Stimulated activated CD4-positive, alpha-beta T cell treated with anti-CD3 and anti-CD28 coated beads, Interleukin-1b, Interleukin-23, amount 100 ng/mL, for 24 hours (primary cell): Measurements from ENCODE around the gene LINGO3.

Experiments used
- DNase-seq, 4 experiments: peaks; one replicate each; pipeline ENCODE4 v3.0.0-alpha.2; 2020; ENCODE audit warnings: low read depth in 4 of 4, low spot score in 1 of 4

LINGO3 gene

DNA sequence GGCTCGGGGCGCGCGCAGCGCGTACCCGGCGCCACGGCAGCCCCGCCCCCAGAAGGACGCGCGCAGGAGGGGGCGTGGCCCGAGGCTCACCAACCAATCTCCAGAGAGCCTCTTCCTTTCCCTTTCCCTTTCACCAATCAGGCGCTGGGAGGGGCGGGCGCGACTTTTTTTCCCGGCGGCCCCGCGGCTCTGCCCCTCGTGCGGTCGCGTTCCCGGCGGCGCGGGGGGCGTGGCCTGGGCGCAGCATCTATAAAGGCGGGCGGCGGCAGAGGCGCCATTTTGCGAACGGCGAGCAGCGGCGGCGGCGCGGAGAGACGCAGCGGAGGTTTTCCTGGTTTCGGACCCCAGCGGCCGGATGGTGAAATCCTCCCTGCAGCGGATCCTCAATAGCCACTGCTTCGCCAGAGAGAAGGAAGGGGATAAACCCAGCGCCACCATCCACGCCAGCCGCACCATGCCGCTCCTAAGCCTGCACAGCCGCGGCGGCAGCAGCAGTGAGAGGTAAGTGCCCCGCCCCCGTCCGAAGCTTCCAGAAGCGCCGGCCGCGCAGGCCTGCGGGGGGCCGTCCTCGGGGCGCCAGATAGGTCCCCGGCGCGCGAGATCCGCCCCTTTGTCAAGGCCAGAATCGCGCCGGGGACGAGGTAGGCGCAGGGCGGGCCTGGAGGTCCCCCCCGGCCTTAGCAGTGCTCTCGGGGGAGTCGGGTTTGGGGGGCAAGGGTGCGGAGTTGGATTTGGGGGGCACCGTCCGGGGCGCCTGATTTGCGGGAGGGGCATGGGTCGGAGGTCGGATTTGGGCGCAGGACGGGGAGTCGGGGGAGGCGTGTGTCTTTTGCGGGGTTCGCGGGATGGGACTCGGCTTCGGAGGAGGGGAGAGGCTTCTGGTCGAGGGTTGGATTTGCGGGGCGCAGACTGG is 38.5 kb downstream of the LINGO3 start:
- peak; percentile 93 to 98 (median 98) for DNase-seq

DNA sequence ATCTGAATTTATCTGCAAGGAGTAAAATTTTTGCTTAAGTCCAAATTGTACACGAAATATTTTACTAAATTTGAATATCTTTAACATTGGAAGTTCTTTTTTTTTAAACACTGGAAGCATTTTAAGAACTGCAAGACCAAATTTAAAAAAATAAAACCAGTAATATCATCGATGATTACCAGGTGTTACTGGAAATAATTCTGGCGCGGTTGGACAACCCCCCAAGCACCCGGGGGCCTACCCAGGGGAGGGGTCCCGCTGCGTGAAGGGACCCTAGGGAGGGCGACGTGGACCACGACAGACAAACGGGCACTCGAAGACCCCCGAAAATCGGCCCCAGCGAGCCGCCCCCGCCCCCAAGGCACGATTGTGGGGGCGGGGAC is 39.1 kb downstream of the LINGO3 start:
- no peak for DNase-seq

DNA sequence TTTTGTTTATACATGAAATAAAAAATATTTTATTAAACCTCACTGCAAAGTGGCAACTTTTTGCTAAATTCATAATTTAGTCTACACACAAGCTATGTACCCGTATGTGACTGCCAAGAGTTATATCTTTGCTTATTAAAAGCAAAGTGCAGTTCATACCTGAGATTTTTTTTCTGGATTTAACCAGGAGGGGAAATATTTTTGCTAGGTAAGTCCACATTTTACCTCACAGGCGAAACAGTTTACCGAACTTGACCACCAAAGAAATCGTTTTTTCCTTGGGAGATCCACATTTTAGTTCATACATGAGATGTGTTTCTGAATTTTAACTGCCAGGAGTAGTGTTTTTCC is 39.5 kb downstream of the LINGO3 start:
- DNase-seq: no peak

DNA sequence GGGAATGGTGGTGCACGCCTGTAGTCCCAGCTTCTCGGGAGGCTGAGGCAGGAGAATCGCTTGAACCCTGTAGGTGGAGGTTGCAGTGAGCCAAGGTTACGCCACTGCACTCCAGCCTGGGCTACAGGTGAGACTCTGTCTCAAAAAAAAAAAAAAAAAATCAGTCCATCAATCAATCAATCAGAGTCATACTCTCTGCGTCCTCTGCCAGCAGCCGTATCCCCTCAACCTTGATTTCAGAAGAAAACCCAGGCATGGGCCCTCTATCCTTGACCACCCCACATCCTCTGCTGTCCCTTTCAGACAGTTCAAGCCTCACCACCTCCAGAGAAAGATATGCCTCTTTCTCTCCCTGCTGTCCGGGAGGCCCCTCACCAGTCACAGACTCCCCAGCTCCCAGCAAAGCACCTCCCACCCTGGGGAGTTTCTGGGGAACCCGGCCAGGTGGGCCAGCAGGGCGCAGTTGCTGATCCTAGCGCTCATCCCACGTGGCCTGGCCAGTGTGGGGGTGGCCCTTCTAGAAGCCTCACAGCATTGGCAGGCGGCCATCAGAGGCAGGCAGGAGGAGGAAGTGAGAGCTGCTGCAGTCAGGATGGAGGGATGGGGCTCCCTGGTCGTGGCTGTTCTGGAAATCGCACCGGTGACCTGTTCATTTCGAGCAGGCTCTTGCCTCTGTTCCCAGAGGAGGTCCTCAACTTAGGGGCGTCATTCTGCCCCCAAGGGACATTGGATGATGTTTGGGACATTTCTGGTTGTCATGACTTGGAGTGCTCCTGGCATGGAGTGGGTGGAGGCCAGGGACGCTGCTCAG is 41.6 kb downstream of the LINGO3 start:
- no peak for DNase-seq

DNA sequence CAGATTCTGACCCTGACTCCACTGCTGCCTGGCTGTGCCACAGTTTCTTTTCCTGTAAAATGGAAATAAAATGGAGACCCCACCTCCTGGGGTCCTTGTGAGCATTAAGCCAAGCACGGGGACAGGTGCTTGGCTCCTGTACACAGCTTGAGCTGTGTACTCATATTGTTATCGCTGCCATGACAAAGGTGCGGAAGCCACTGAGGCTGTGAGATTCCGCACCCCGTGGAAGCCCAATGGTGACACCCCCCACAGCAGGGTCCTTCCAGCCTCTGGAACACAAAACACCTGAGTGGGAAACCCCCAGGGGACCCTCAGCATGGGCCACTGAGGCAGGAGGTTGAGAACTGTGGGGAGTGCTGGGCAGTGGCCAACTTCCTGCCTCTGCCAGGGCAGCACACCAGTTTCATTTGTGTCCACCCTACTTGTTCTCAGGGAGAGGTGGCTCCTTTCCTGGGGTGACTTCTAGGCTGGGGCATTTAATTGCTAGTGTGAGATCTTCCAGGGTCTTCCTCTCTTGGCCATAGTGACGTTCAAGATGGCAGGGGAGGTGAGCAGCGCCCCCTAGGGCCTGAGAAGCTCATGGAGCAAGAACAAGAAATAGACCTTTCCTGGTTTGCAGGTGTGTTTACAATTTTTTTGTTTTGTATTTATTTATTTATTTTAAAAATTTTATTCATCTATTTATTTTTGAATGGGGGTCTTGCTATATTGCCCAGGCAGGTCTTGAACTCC is 46.3 kb downstream of the LINGO3 start:
- DNase-seq: no peak

DNA sequence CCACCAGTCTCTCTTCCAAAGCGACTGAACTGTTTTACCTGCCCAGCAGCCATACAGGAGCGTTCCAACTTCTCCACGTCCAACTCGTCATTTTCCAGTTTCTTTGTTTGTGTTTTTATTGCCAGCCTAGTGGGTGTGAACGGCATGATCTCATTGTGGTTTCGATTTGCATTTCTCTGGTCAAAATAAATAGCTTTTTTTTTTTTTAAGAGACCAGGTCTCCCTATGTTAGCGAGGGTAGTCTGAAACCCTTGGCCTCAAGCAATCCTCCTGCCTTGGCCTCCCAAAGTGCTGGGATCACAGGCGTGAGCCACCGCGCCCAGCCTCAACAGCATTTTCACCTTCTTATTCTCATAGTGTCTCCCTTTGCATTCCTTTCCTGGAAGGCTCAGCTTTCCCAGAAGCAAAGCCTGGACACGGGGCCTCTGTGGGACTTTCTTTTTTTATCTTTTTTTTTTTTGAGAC is 47.6 kb downstream of the LINGO3 start:
- no peak for DNase-seq

DNA sequence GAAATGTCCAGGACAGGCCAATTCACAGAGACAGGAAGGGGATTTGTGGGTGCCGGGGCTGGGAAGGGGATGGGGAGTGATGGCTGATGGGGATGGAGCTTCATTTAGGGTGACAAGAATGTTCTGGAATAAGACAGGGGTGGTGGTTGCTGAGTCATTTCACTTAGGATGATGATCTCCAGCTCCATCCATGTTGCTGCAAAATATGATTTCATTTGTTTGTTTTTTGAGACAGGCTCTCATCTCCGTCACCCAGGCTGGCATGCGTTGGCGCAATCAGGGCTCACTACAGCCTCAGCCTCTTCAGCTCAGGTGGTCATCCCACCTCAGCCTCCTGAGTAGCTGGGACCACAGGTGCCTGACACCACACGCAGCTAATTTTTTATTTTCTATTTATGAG is 48.6 kb downstream of the LINGO3 start:
- no peak for DNase-seq
